ENCODE measurements around the gene NDUFB6.

DNA sequence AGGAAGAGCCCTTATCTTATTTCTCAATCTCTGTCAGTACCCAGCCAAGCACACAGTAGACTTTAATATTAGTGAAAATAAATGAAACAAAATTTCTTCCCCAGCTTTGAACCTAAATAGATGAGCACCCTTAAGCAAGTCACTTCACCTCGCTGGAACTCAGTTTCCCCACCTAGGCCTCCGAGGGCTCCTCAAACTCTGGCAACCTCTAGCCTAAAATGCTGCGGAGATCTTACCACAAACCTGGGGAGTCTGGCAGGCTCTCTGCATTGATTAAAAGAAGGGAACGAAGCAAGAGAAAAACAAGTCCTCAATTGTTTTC is 47.3 kb downstream of the NDUFB6 start:
- no peak for TF ChIP-seq ARNT (IDR thresholded peaks at IDR 0.05)
- TF ChIP-seq HDGF (IDR thresholded peaks at IDR 0.05; ENCODE audit: borderline replicate concordance), result no peak
- no peak for TF ChIP-seq NFRKB (IDR thresholded peaks at IDR 0.05)
- no peak for TF ChIP-seq SUZ12 (IDR thresholded peaks at IDR 0.05)
- no peak for TF ChIP-seq BHLHE40 (IDR thresholded peaks at IDR 0.05; ENCODE audit: borderline replicate concordance)
